Mesangial cell (primary cell): Measurements from ENCODE around the gene MTF1. TPM values are rescaled to one million over a fixed set of nuclear protein-coding genes. Genes with fewer than 3 reads are reported as not detected.

Source experiments
- total RNA-seq: library from RNA; depleted of rRNA; stranded (reverse); fragments of >200 nt; gene quantifications from 2 replicates; pipeline ENCODE4 v1.2.3, GENCODE V29; 2015

MTF1 gene
- 2.0 and 2.8 TPM in 2 replicates for total RNA-seq

GRCh38 chr1:37859507-37860345 is at the start of gene MTF1:
Gene MTF1 (minus strand): TSS chr1:37859592. CDS start chr1:37857658, 1,934 bp downstream.

GRCh38 chr1:37807555-37808368 is 51.6 kb downstream of the MTF1 start, which contains the start of the genes C1orf122 and YRDC:
Gene C1orf122 (plus strand): TSS chr1:37807790. CDS start chr1:37808405, 615 bp downstream.
Gene YRDC (minus strand): TSS chr1:37808208. CDS start chr1:37808180, 28 bp downstream.

DNA sequence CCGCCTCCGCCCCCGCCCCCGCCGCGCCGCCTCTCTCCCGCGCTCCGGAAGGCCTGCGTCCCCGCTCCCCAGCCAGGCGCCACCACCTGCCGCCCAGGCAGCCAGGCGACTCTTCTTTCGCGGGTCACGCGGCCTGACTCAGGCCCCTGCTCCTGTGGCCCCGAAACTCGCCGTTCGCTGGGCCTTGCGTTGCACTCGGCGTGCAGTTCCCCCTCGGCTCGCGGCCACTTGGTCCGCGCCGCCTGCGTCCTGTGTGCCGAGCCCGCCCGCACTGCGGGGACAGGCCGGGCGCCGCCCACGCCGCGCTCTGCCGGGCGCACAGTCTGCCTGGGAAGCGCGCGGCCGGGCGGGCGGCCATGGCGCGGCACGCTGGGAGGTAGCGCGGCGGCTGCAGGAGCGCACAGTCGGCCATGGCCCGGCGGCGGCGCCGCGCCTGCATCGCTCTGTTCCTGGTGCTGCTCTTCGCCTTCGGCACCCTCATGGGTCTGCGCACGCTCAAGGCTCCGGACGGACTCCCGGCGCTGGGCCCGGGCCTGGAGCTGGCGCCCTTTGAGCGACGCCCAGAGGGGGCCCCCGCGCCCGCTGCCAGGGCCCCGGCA is 65.5 kb downstream of the MTF1 start, which contains the start of gene MANEAL:
Gene MANEAL, plus strand, starts transcription at position 75 of the 599 bp plus-strand sequence. Its CDS starts 336 bp downstream, at position 411.

DNA sequence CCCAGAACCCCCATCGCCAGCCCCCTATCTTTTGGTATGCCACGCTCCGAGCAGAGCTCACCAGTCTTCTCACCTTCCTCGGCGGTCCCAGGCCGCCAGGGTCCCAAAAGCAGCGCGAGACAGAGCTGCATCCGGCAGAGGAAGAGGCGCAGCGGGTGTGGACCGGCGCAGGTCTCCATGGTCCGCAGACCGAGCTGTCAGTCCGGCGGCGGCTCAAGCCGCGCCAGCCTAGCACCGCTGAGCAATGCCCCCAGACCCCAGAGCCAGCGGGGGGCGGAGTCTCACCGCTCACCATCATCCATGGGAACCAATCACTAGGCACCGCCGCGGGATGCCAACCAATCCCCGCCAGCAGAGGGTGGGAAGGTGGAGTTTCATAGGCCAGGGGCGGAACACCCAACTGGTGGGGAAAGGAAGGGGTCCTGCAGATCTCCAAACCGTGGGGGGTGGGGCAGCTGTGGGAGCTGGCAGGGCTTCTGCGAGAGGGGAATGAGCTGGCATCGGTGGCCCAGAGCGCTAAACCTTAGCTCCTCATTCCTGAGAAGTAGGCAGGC is 94.4 kb downstream of the MTF1 start, which contains the start of gene EPHA10:
Gene EPHA10, minus strand, starts transcription at position 233 of the 554 bp plus-strand sequence. Its CDS starts 54 bp downstream, at position 179.

Other genes starting within 250 kb of the MTF1 start
- not detected in 2 replicates for gene RSPO1, start 224.7 kb downstream of the MTF1 start, total RNA-seq
- 2.2 and 51.7 TPM in 2 replicates for gene CDCA8, start 167.1 kb downstream of the MTF1 start, total RNA-seq
- not detected in 2 replicates for gene EPHA10, start 94.5 kb downstream of the MTF1 start, total RNA-seq
- 0.81 and 1.3 TPM in 2 replicates for gene MANEAL, start 65.7 kb downstream of the MTF1 start, total RNA-seq
- gene C1orf122, start 51.8 kb downstream of the MTF1 start, total RNA-seq = 77.2 and 82.7 TPM in 2 replicates
- gene YRDC, start 51.4 kb downstream of the MTF1 start, total RNA-seq = 15.6 and 23.3 TPM in 2 replicates
- 15.0 and 17.3 TPM in 2 replicates for gene INPP5B, start 87.5 kb upstream of the MTF1 start, total RNA-seq
- 31.3 and 72.0 TPM in 2 replicates for gene SF3A3, start 130.4 kb upstream of the MTF1 start, total RNA-seq
- 42.4 and 71.1 TPM in 2 replicates for gene FHL3, start 145.9 kb upstream of the MTF1 start, total RNA-seq
- gene UTP11, start 153.1 kb upstream of the MTF1 start, total RNA-seq = 22.7 and 30.5 TPM in 2 replicates
- 0.13 TPM in 1 of 2 replicates, not detected in the other for gene POU3F1, start 187.2 kb upstream of the MTF1 start, total RNA-seq